GM19240 (cell line): Measurements from ENCODE around the gene GPR161.

Experiments
- DNase-seq: peaks from one replicate; pipeline ENCODE4 v3.0.0; 2011; ENCODE audit warnings: low spot score; ENCODE audit not compliant: insufficient read length

The GPR161 gene

DNA sequence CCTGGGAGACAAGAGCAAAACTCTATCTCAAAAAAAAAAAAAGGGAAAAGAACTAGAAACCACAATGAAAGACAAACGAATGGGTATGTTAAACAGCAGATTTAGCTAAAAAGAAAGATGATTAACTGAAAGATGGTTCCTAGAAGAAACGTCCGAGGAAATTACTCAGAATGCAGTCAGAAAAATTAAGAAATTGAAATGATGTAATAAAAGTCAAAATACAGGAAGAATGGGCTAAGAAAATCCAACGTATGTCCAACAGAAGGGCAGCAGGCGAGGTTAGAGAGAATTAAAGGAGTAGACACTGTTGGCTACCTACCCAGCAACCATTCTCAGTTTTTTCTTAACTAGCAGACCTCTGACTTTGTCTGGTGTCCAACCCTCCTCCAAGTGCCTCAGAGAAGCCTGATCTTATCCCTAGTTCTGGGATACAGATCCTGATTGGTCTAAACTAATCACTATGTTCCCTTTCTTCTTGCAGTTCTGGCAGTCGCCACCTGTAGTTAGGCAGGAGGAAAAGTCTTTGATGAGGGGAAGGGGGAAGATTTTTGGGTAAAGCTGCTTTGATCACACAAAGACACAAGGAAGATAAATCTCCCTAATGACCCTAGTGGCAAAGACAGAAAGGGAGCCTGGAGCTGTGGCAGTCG, 25.7 kb downstream of the GPR161 start:
- DNase-seq = no peak

- no peak for DNase-seq
These were observed 30.5 kb downstream of the GPR161 start for GRCh38 chr1:168106274-168106673.

GRCh38 chr1:168105846-168106245, 30.9 kb downstream of the GPR161 start:
- DNase-seq = no peak

- DNase-seq = no peak
These were observed 32.2 kb downstream of the GPR161 start for GRCh38 chr1:168104535-168104934.

DNA sequence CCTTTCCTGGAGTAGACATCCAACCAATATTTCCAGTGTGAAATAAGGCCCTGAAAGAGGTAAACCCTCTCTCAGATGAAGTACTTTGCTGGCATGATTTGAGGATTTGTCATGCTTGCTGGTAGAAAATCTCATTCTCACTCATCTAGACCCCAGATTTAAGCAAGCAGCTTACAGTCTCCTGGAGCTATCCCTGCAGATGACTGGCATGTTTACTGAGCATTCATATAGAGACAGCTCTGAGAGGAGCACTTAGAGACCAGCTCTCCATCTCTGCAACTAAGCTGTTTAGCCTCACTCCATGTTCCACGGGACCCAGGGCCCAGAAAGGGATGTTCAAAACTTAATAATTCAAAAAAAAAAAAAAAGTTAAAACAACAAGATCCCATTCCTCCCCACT, 34.2 kb downstream of the GPR161 start:
- no peak for DNase-seq

- DNase-seq = no peak
These were observed 35.4 kb downstream of the GPR161 start for GRCh38 chr1:168101336-168101735.

DNA sequence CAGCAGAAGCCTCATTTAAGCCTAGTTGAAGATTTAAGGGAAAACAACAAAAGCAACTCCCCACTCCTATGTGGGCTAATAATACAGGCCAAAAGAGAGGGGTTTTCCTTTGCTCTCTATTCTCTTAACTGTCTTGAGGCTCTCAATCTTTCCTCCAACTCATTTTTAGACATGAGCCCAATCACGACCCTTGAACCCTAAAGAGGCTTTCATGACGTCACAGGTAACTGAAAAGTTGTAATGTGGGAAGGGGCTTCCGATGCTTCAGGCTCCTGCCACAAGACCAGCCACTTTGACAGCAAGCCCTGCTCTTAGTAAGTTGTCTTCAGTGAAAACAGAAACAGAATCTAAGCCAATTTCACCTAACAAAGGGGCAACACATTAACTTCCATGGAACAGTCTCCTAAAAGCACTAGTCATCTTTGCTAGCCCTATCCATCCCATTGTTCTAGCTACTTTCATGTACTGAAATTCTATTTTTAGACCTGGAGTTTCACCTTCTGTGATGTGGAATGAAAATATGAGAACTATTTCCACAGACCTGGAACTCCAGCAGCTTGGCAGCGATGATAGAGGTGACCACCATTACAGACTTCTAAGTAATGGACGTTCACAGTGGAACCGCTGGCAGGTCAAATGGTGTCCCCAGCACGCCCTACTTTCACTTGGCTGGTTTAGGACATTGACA, 36.3 kb downstream of the GPR161 start:
- no peak for DNase-seq

GRCh38 chr1:168099337-168099801, 37.4 kb downstream of the GPR161 start:
- no peak for DNase-seq

DNA sequence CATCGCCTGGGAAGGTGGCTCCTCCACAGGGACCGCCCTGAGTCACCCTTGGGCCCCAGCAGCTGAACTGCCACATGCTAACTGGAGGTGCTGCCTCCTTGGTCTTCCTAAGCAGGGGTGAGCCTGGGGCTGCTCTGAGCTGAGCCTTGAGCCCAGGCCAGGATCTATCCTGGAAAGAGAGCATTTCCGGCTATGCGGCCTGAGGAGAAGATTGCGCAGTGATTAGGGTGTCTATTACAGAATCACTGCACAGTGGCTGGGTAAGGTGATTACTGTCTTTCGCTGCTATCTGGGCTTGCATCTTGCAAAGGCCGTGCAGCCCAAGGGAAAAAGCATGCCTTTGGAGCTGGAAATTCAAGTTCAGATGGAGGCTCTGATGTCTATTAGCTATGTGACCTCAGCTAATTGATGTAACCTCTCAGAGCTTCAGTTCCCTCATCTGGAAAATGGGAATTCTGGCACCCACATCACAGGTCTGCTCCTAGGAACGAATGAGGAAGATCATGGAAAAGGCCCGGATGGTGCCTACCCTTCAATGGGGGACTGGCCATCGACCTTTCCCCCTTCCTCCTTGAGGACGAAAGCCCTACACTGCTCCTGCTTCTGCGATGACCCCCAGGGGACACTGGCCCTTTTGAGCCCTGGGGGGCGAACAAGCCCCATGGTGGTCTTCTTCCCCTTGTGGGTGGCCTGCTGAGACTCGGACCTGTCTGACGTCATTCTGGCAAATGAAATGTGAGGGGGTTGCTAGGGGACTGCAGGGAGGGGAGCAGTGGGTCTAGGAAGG, 38.0 kb downstream of the GPR161 start:
- DNase-seq = no peak

DNA sequence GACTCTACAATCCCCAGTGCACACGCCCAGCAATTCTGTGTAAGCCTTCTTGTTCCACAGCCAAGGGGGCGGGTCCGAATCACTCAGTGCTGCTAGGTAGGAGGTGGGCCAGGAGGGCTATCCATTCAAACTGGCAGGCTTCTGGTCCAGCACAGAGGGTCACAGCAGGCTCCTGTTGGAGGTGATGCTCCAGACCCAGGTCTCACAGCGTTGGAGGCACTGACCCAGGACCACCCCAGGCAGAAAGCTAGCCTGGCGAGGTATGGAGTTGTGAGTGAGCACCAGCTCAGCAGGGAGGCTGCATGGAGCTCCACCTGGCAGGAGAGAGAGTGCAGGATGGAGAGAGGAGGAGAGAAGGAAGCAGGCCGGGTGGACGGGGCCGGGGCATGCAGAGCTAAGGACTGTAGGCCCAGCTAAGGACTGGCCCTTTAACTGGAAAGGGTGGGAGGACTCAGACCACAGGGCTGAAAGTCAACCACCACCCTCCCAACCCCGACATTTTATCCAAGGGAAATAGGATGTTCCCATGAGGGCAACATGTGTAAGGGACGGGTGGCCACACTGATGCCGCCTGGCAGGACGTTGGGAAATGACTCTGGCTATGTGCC, 38.7 kb downstream of the GPR161 start:
- no peak for DNase-seq

DNA sequence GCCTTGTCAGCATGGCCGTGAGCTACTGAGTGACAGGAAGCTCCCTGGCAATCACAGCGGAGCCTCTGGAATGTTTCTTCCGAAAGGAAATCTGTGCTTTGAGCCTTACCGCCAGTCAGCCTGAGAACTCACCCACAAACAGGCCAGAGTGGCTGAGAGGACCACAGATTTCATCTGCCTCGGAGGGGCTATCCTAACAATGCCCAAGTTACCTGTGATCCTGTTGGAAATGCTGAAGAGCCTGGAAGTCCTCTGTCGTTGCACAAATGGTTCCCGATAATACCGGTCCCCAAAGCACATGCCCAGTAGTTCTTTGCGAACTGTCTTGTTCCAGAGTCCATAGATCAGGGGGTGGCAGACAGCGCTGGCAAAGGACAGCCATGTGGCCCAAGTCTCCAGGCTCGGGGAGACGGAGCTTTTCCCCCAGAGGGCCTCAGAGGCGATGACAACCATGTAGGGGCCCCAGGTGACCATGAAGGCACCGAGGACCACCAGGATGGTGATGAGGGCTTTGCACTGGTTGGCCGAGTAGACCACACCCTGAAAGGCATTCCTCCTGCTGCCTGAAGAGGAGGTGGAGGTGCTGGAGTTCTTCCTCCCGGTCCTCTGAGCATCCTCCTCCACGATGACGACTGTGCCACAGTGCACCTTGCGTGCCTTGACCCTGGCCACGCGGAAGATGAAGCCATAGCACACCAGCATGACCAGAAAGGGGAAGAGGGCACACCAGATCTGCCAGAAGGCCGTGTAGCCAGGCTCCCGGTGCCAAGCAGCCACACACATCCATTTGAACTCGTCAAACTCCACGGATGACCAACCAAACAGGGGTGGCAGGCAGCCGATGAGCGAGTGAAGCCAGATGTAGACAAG, 40.2 kb downstream of the GPR161 start:
- DNase-seq = no peak

DNA sequence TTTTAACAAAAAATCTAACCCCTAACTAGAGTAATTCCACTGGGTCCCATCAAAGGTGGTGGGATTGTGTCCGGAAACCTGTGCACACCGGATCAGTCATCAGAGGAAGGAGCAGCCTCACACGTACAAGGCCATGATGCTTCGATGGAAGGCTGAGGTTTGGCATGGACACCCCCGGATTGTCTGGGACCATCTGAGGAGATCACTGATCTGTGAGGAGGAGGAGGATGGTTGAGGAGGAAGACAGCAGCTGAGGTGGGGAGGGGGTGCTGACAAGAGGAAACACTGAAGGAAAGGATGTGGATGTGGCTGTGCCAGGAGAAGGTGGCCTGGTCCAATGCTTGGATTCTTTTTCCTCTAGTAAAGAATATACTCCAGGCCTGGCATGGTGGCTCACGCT, 41.3 kb downstream of the GPR161 start:
- DNase-seq = no peak

DNA sequence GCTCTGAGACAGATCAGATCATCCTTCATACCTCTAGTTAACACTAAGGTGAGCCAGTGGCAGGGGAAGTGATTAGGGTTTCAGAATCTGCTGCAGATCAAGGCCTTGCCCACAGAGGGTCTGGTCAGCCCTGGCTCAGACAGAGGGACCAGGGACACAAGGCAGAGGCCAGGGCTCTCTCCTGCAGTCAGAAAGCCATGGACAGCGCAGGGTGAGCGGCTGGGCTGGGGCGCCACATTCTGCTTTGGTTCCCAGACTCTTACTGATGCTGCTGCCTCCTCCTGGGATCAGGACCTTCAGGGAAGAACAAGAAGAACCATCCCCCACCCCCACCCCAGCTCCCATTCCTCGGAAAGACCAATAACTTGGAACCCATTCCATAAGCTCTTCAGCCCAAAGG, 43.1 kb downstream of the GPR161 start:
- DNase-seq = no peak

DNA sequence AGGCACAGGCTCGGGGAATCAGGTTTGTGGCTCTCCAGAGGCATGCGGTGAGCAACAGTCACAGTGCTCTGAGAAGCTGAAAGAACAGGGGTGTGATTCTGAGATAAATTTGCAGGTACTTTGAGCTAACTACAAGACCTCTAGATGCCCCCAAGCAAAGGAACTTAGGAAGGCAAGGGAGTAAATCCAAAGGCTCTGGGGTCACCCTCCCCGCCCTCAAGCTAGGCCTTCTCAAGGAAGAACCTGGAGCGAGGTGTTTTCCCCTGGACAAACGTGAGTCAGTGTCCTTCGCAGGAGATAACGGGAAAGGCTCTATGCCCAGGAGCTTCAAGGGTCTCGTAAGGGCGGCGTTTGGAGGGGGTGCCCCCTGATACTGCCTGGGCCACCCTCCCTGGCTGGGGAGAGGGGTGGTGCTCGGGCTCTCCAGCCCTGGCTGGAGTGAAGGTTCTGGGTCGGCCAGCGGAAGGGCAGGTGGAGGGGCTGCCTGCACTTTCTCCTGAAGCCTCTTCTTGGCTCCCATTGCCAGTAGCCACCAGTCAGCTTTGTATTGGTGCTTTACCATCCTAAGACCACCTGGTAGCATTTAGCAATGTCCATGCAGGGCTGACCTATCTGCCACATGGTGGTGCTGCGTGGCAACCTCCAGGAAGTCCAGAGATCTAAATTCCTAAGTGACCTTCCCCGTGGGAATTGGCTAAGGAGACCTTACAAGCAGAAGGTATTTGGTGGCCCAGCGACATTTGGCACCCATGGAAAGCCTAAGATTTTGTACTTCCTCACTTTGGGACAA, 44.0 kb downstream of the GPR161 start:
- DNase-seq = no peak

DNA sequence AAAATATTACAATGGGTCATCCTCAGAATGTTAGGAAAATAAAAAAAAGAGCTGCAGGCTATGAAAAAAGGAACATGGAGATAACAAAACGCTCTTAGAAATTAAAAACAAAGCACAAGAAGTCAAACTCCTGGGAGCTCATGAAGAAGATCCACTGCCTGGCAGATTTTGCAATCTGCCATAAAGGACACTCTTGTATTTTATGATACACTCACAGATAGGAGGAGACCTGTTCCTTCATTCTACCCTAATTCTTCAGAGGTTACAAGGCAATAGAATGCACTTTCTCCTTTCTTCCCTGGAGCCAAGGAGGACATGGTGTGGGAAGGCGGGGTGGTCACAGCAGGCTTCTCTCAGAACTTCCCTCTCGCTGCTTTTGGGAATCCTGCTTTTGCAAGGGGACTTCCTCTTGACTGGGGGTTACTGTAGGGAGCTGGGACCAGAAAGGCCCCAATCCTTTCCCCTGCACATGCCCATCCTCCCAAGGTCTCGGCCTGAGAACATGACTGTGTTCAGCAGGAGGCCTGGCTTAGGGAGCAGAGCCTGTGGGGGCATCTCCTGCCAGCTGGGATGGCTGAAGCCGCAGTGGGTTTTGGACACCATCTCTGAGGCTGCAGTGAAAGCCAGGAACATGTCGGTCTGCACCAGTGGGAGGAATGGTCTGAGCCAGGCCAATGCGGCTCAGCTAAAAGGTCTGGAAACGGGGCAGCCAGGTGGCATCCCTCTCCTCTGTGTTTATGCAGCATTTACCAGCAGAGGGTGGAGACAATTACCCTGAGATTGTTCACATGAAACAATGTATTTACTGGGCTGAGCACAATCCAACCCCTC, 44.8 kb downstream of the GPR161 start:
- no peak for DNase-seq

DNA sequence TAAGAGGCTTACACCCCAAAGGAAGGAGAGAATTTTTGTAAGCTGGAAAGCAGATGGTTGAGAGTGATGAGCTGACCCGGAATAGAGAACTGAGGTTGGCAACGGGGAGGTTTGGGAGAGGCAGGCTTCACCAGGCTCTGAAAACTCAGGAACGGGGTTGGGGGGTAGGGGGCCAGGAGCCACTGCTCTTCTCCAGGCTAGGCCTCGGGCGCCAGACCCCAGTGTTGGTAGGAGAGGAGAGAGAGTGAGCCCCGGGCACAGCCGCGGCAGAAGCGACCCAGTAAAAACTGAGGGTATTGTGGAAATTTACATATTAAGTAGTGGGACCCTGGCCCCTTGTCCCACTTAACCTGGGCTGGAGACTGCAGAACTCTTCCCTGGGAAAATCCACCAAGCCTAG, 45.7 kb downstream of the GPR161 start:
- DNase-seq = no peak

DNA sequence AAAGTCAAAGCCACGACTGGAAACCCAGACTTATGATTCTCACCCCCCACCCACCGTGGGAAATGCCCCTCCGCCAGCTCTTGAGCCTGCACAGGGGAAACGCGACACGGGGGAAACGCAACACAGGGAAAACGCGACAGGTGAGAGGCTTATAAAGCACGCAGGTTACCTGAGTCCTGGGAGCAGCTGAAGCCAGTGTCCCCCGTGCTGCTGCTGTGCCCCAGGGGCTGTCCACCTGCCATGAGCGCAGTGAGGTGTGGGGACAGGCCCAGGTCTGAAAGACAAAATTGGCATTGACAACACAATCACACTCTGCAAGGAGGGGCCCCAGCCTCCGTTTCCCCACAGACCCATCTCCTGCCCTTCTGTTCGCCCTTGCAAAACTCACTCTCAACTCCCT, 46.3 kb downstream of the GPR161 start:
- DNase-seq = no peak

DNA sequence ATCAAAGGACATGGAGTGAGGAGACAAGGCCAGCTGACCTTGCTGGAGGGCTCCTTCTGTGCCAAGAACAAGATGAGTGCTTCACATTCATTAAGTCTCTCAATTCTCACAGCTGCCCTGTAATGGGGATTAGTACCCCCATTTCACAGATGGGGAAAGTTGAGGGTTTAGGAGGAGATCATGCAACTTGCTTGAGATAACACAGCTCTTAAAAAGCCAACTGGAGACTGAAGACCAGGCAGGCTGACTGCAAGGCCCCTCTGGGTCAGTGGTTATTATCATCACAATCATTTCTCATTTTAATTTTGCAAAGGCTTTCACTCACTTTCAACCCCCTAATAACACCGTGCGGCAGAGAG, 46.8 kb downstream of the GPR161 start:
- no peak for DNase-seq

- DNase-seq = no peak
These were observed 47.3 kb downstream of the GPR161 start for GRCh38 chr1:168089326-168089978.
